Psoas muscle (tissue), 8 donors: ENCODE data around the gene DIDO1. TPM values are rescaled to one million over a fixed set of nuclear protein-coding genes. Genes with fewer than 3 reads are reported as not detected.

ENCODE experiments used
- ATAC-seq, 4 donors: fragments of 200-7000 bp; cut with Tn5 transposase; one replicate each; pipeline ENCODE4 v1.9.1; 2020; ENCODE audit warnings: moderate library complexity in 3 of 4, mild to moderate bottlenecking in 2 of 4
- DNase-seq, 2 donors: peaks; one replicate each; pipeline ENCODE4 v3.0.0-alpha.2; 2020
- H3K27ac ChIP-seq: fragments of 200-600 bp; one replicate; pipeline ENCODE4 v1.8.0; 2022
- H3K27me3 ChIP-seq, 3 donors: fragments of 200-600 bp in 1 of 3; one replicate each; pipeline versions ENCODE4 v1.6.1 to v1.8.0; 2013 to 2022; ENCODE audit warnings: low read length in 2 of 3, mild to moderate bottlenecking in 2 of 3, moderate library complexity in 1 of 3; ENCODE audit not compliant: insufficient read depth in 3 of 3
- H3K36me3 ChIP-seq, 2 donors: fragments of 200-600 bp in 1 of 2; one replicate each; pipeline versions ENCODE4 v1.6.1 to v1.8.0; 2013 to 2022; ENCODE audit warnings: low read depth in 1 of 2, mild to moderate bottlenecking in 1 of 2, moderate library complexity in 1 of 2; ENCODE audit not compliant: insufficient read depth in 1 of 2
- H3K4me1 ChIP-seq: fragments of 200-600 bp; one replicate; pipeline ENCODE4 v1.8.0; 2022
- H3K4me3 ChIP-seq: fragments of 200-600 bp; one replicate; pipeline ENCODE4 v1.8.0; 2022; ENCODE audit warnings: mild to moderate bottlenecking
- H3K9me3 ChIP-seq: fragments of 200-600 bp; one replicate; pipeline ENCODE4 v1.8.0; 2022
- WGBS, 3 donors: extraction: QIAGEN DNeasy Blood & Tissue Kit; methylation state at CpG; one replicate each; pipeline versions ENCODE4 v1.1.6 to v1.1.7; 2013; 5-methylcytosine and 5-hydroxymethylcytosine counted together
- intact Hi-C, 2 donors: fragments of 100-400 bp; cut with DNase I; formaldehyde crosslinking; loops; one replicate each; pipeline versions ENCODE4 v1.11.0 to v1.14.2; 2022
- polyA plus RNA-seq, 3 donors: library from polyadenylated mRNA; stranded (reverse); fragments of 200-250 nt; gene quantifications; one replicate each; pipeline ENCODE4 v1.2.3, GENCODE V29; 2013
- total RNA-seq, 4 donors: library from RNA; stranded (reverse); fragmentation: NEBNext Ultra II Directional in 2 of 4; extraction: Animal tissue kit (Norgen Biotek cat#: 25700) in 2 of 4; gene quantifications; one replicate each; pipeline versions ENCODE4 v1.2.1 to v1.2.4, GENCODE V29; 2021 to 2023
- TF ChIP-seq, protein P1 (sequence below): fragments of 200-600 bp; IDR thresholded peaks from one replicate; pipeline ENCODE4 v1.8.0; 2022; ENCODE audit warnings: antibody characterized with exemption
- donor health status: healthy with polysubstance abuse.
- donor health status: DM: no; HTN: no; CAD: no; lungs with moderate emphysema.
- donor health status: Bipolar disorder and iron deficiency.
- donor health status: healthy.
- donor health status: DM: yes; HTN: yes; CAD: no.
- donor health status: DM: no; HTN: no; CAD: no.
- donor health status: DM: no; HTN: no; CAD: no.
- donor health status: DM: yes; HTN: yes; CAD: no.

Gene DIDO1
- total and polyA plus RNA-seq, 7 donors, result 10.0 to 32.4 (median 23.9) TPM

DNA sequence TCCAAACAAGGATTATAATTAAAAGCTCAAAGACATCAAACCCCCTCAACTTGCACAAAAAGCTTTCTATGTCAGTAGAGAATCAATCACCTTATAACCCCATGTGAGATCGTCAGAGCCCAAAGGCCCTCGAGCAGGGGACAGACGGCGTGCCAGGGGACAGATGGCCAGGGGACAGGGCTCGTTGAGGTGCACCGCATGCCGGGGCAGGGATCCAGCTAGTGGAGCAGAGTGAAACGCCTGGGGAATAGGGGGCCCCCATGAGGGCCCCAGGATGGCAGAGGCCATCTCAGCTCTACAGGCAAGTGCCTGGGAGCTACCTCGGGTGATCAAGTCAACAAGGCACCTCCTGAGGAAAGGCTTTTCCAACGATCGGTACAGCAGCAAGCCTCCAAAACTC, 28.6 kb downstream of the DIDO1 start:
- Histone ChIP-seq H3K27ac (no peak overlapping the region), H3K4me1 (peaks cover 10% of the 10 kb centered on the region), H3K4me3 (no peak overlapping the region), H3K9me3 (no peaks in the 10 kb centered on the region), H3K27me3 (no peaks in the 10 kb centered on the region), H3K36me3 (peaks cover 12 to 53% of the 10 kb centered on the region in 2 donors)
- DNase-seq, result no peak
- WGBS, 3 donors, result 38 to 58% (median 42%) methylated on average over 11 of the region's 11 CpGs
- intact Hi-C loops, result no loop called here
- TF ChIP-seq, protein P1, sequence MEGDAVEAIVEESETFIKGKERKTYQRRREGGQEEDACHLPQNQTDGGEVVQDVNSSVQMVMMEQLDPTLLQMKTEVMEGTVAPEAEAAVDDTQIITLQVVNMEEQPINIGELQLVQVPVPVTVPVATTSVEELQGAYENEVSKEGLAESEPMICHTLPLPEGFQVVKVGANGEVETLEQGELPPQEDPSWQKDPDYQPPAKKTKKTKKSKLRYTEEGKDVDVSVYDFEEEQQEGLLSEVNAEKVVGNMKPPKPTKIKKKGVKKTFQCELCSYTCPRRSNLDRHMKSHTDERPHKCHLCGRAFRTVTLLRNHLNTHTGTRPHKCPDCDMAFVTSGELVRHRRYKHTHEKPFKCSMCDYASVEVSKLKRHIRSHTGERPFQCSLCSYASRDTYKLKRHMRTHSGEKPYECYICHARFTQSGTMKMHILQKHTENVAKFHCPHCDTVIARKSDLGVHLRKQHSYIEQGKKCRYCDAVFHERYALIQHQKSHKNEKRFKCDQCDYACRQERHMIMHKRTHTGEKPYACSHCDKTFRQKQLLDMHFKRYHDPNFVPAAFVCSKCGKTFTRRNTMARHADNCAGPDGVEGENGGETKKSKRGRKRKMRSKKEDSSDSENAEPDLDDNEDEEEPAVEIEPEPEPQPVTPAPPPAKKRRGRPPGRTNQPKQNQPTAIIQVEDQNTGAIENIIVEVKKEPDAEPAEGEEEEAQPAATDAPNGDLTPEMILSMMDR, result no peak
- ATAC-seq, result no peak

DNA sequence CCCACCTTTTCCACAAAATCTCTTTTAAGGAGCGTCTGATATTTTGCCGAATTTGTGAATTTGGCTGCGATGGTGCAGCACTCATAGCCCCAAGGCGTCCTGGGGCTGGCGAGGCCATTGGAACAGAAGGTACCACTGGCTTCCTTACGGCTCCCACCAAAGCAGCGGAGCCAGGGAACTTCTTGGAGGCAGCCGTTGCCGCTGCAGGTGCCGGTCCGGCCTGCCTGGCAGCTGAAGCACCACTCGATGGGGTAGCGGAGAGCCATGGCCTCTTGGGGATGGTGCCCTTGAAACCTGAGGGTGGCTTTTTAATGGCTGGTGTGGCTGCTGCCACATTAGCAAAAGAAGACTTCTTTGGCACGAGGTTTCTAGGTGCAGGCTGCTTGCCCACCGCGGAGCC, 29.8 kb downstream of the DIDO1 start:
- no peak for ATAC-seq
- no peak overlapping the region for H3K4me3 ChIP-seq
- no peaks in the 10 kb centered on the region for H3K27me3 ChIP-seq
- intact Hi-C loops, result no loop called here
- peaks cover 10% of the 10 kb centered on the region for H3K4me1 ChIP-seq
- DNase-seq, result no peak
- H3K9me3 ChIP-seq, result no peaks in the 10 kb centered on the region
- TF ChIP-seq, protein P1, result no peak
- H3K36me3 ChIP-seq, result peaks cover 16 to 53% of the 10 kb centered on the region in 2 donors
- H3K27ac ChIP-seq, result no peak overlapping the region
- 88 to 94% (median 90%) methylated on average over 16 of the region's 16 CpGs for WGBS, 3 donors

DNA sequence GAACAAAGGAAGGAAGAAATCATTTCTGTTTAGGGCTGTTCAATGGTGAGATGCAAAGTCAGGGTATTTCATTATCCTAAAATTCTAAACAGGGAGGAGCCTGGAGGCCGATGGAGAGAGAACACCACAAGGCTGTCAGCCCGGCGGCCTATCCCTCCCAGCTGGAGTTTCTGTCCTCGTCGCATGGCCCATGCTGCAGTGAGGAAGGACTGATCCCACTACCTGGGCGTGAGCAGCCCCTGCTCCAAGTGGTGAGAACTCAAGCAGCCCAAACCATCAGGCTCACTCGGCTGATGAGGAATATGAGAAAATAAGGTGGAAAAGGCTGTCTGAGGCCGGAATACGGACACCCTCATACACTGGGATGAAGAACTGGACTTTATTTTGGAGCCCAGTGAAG, 30.8 kb downstream of the DIDO1 start:
- Histone ChIP-seq H3K9me3 (no peaks in the 10 kb centered on the region), H3K27me3 (no peaks in the 10 kb centered on the region), H3K4me3 (no peak overlapping the region), H3K4me1 (peaks cover 6% of the 10 kb centered on the region), H3K27ac (no peak overlapping the region), H3K36me3 (peaks cover 17 to 61% of the 10 kb centered on the region in 2 donors)
- WGBS, 3 donors, result 86 to 90% (median 88%) methylated on average over 9 of the region's 9 CpGs
- intact Hi-C loops, result no loop called here
- DNase-seq, result no peak
- no peak for ATAC-seq
- TF ChIP-seq, protein P1, result no peak

DNA sequence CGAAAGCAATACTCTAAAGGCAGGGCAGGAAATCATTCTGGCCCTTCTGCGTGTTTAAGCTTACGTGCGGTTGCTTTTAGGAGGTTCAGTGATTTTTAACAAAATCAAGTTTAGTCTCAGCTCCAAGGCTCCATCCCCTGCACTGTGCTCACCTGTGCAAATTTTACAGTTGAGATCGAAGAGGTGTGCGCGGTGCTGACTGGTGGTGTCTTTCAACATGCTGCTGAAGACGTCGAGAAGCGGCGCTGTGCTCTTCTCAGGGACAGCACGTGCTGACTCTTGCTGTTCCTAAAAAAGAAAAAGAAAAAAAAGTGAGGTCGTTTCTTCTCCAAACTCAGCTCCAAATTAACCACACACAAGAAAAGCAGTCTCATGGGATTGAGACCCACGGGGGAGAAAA, 32.0 kb downstream of the DIDO1 start:
- TF ChIP-seq, protein P1, result no peak
- no peak overlapping the region for H3K4me3 ChIP-seq
- intact Hi-C loops, result no loop called here
- H3K27me3 ChIP-seq, result no peaks in the 10 kb centered on the region
- H3K9me3 ChIP-seq, result no peaks in the 10 kb centered on the region
- DNase-seq (no peak), ATAC-seq (no peak)
- H3K4me1 ChIP-seq, result no peaks in the 10 kb centered on the region
- peaks cover 19 to 74% of the 10 kb centered on the region in 2 donors for H3K36me3 ChIP-seq
- WGBS, 3 donors, result 89 to 92% (median 89%) methylated on average over 14 of the region's 14 CpGs
- H3K27ac ChIP-seq, result no peak overlapping the region

DNA sequence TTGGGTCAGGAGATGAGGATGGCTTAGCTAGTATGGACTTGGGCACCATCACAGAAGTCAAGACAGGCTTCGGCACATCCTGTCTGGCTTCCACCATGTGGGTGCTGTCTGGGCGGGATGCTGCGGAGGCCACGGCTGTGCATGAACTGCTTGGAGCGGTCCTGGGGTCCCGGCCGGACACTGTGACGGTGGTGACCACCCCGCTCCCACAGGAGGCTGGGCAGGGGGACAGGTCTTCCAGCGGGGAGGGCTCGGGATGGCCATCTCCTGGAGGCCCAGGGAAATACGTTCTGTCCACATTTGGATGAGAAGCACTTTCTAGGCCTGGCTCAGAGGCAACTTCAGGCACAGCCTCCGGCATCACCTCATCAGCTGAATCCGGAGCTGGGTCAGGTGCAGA, 32.6 kb downstream of the DIDO1 start:
- 92 to 94% (median 93%) methylated on average over 14 of the region's 14 CpGs for WGBS, 3 donors
- TF ChIP-seq, protein P1, result no peak
- no peak overlapping the region for H3K27ac ChIP-seq
- H3K9me3 ChIP-seq, result no peaks in the 10 kb centered on the region
- intact Hi-C loops, result no loop called here
- no peak overlapping the region for H3K4me3 ChIP-seq
- DNase-seq, result no peak
- no peaks in the 10 kb centered on the region for H3K4me1 ChIP-seq
- H3K36me3 ChIP-seq, result peaks cover 23 to 79% of the 10 kb centered on the region in 2 donors
- H3K27me3 ChIP-seq, result no peaks in the 10 kb centered on the region
- ATAC-seq, result no peak
